ENCODE data around the gene VSTM4.

GRCh38 chr10:49150426-49150825, 35.1 kb upstream of the VSTM4 start:
- TF ChIP-seq CTCF (IDR thresholded peaks at IDR 0.05), result no peak
- TF ChIP-seq POLR2A (IDR thresholded peaks at IDR 0.05), result no peak
- TF ChIP-seq POLR2AphosphoS5 (IDR thresholded peaks at IDR 0.05), result no peak
